ENCODE data around the gene SYNJ2. TPM values are rescaled to one million over a fixed set of nuclear protein-coding genes. Genes with fewer than 3 reads are reported as not detected.

Gene SYNJ2
- total RNA-seq (1 to 10 TPM; 5.7 to 8.8 TPM), polyA plus RNA-seq (1 to 10 TPM; 3.4 to 4.0 TPM)
- long read RNA-seq, donor 1 = 0 reads
- long read RNA-seq, donor 2, partial matches to known transcripts = 0 of 1 reads
- long read RNA-seq, donor 2, other reads (novel, unspliced or antisense) = 0 of 1 reads
- long read RNA-seq, donor 3 = 0 reads
- long read RNA-seq, donor 4 = 0 reads
- long read RNA-seq, donor 5, full-length matches to known transcripts = 1 of 1 reads
- long read RNA-seq, donor 5, partial matches to known transcripts = 0 of 1 reads
- long read RNA-seq, donor 5, other reads (novel, unspliced or antisense) = 0 of 1 reads

- peak; percentile 66 to 80 (median 73) for DNase-seq
- Histone ChIP-seq H3K27me3 (ENCODE audit: control insufficient read depth in 3 of 3, insufficient read depth in 3 of 3, low read length in 2 of 3) (peaks cover 0 to 4% (median 0%) of the 10 kb centered on the region in 3 donors), H3K27ac (ENCODE audit: low read depth in 1 of 2, low read length in 1 of 2) (peak within 1 kb of the TSS; percentile 58 to 93), H3K9me3 (ENCODE audit: control insufficient read depth in 4 of 4, insufficient read depth in 3 of 4, low read length in 3 of 4) (peaks cover 0 to 3% (median 0%) of the 10 kb centered on the region in 4 donors), H3K9ac (ENCODE audit: insufficient read depth in 1 of 2, low read length in 2 of 2) (no peak within 1 kb of the TSS), H3K4me1 (ENCODE audit: control insufficient read depth in 5 of 5, insufficient read depth in 5 of 5, low read length in 5 of 5) (peaks cover 0 to 19% (median 7%) of the 10 kb centered on the region in 5 donors), H3K4me3 (peak within 1 kb of the TSS; percentile 68), H3K36me3 (ENCODE audit: control insufficient read depth in 4 of 4, insufficient read depth in 4 of 4, low read length in 4 of 4) (no peaks in the 10 kb centered on the region)
- WGBS, 2 donors = 1% methylated on average over 63 to 86 of the region's 86 CpGs
- ATAC-seq (ENCODE audit: insufficient read depth, low FRiP score) = peak; percentile 90
- no peak for TF ChIP-seq CTCF (IDR thresholded peaks at IDR 0.05; ENCODE audit: control extremely low read depth, extremely low read depth)
These were observed at the start of gene SYNJ2 for GRCh38 chr6:157981395-157982101. TSS of gene SYNJ2 (plus strand) at chr6:157981863. CDS start at chr6:157981962, 99 bp downstream.

GRCh38 chr6:157935786-157936185 is 45.9 kb upstream of the SYNJ2 start:
- Histone ChIP-seq H3K36me3 (ENCODE audit: control insufficient read depth in 4 of 4, insufficient read depth in 4 of 4, low read length in 4 of 4) (peaks cover 22 to 61% (median 43%) of the 10 kb centered on the region in 4 donors), H3K27ac (ENCODE audit: low read depth in 1 of 2, low read length in 1 of 2) (no peak overlapping the region), H3K9me3 (ENCODE audit: control insufficient read depth in 4 of 4, insufficient read depth in 3 of 4, low read length in 3 of 4) (no peaks in the 10 kb centered on the region), H3K27me3 (ENCODE audit: control insufficient read depth in 3 of 3, insufficient read depth in 3 of 3, low read length in 2 of 3) (no peaks in the 10 kb centered on the region), H3K4me1 (ENCODE audit: control insufficient read depth in 5 of 5, insufficient read depth in 5 of 5, low read length in 5 of 5) (no peaks in the 10 kb centered on the region), H3K9ac (ENCODE audit: insufficient read depth in 1 of 2, low read length in 2 of 2) (no peak overlapping the region), H3K4me3 (no peak overlapping the region)
- TF ChIP-seq CTCF (IDR thresholded peaks at IDR 0.05; ENCODE audit: control extremely low read depth, extremely low read depth) = no peak
- ATAC-seq (ENCODE audit: insufficient read depth, low FRiP score) = no peak
- WGBS, 2 donors = 63 to 65% methylated on average over 2 of the region's 2 CpGs
- no peak for DNase-seq

GRCh38 chr6:157937318-157937717 is 44.3 kb upstream of the SYNJ2 start:
- DNase-seq (no peak), ATAC-seq (ENCODE audit: insufficient read depth, low FRiP score) (no peak)
- Histone ChIP-seq H3K9me3 (ENCODE audit: control insufficient read depth in 4 of 4, insufficient read depth in 3 of 4, low read length in 3 of 4) (no peaks in the 10 kb centered on the region), H3K27me3 (ENCODE audit: control insufficient read depth in 3 of 3, insufficient read depth in 3 of 3, low read length in 2 of 3) (no peaks in the 10 kb centered on the region), H3K4me3 (no peak overlapping the region), H3K36me3 (ENCODE audit: control insufficient read depth in 4 of 4, insufficient read depth in 4 of 4, low read length in 4 of 4) (peaks cover 25 to 55% (median 41%) of the 10 kb centered on the region in 4 donors), H3K27ac (ENCODE audit: low read depth in 1 of 2, low read length in 1 of 2) (no peak overlapping the region), H3K9ac (ENCODE audit: insufficient read depth in 1 of 2, low read length in 2 of 2) (no peak overlapping the region), H3K4me1 (ENCODE audit: control insufficient read depth in 5 of 5, insufficient read depth in 5 of 5, low read length in 5 of 5) (no peaks in the 10 kb centered on the region)
- no peak for TF ChIP-seq CTCF (IDR thresholded peaks at IDR 0.05; ENCODE audit: control extremely low read depth, extremely low read depth)
- WGBS, 2 donors = 85 to 89% methylated on average over 3 of the region's 3 CpGs

Data from lung (tissue), 16 donors.